SU-DHL-6 (cell line): ENCODE measurements around the gene KIF1C.

Experiments
- H2AFZ ChIP-seq: fragments of 200-600 bp; sonication (generic); 2 replicates; pipeline ENCODE4 v1.6.1; 2014; ENCODE audit warnings: low read depth, mild to moderate bottlenecking, moderate library complexity, mixed read lengths, antibody characterized with exemption, low read length; ENCODE audit not compliant: severe bottlenecking
- H3F3A ChIP-seq: fragments of 200-600 bp; shearing (Covaris generic); 2 replicates; pipeline ENCODE4 v1.6.0; 2016; ENCODE audit warnings: antibody characterized with exemption, mild to moderate bottlenecking; ENCODE audit not compliant: insufficient read depth
- H3K27ac ChIP-seq: fragments of 200-600 bp; sonication (generic); 2 replicates; pipeline ENCODE4 v1.5.1; 2016; ENCODE audit warnings: low read depth, mild to moderate bottlenecking, low read length, moderate library complexity, mixed read lengths
- H3K27me3 ChIP-seq: fragments of 200-600 bp; sonication (generic), shearing (Covaris generic); 2 replicates; pipeline ENCODE4 v1.6.0; 2014; ENCODE audit warnings: mild to moderate bottlenecking, low read length
- H3K36me3 ChIP-seq: fragments of 200-600 bp; sonication (generic); 2 replicates; pipeline ENCODE4 v1.6.1; 2014; ENCODE audit warnings: mild to moderate bottlenecking, low read length, mixed read lengths
- H3K4me2 ChIP-seq: fragments of 300-600, 200-600 bp; shearing (Covaris generic), sonication (generic); 2 replicates; pipeline ENCODE4 v1.6.0; 2014; ENCODE audit warnings: low read length, low read depth, mild to moderate bottlenecking; ENCODE audit not compliant: poor library complexity, severe bottlenecking
- H3K4me3 ChIP-seq: fragments of 200-600 bp; sonication (generic); 2 replicates; pipeline ENCODE4 v1.5.1; 2014; ENCODE audit warnings: antibody characterized with exemption, low read length, mild to moderate bottlenecking, mixed read lengths; ENCODE audit not compliant: insufficient read depth, poor library complexity, severe bottlenecking
- H3K79me2 ChIP-seq: fragments of 200-600 bp; sonication (generic); 2 replicates; pipeline ENCODE4 v1.6.1; 2014; ENCODE audit warnings: mild to moderate bottlenecking, low read length, moderate library complexity; ENCODE audit not compliant: insufficient read depth
- H3K9ac ChIP-seq: fragments of 200-600 bp; sonication (generic); 2 replicates; pipeline ENCODE4 v1.7.0; 2014; ENCODE audit warnings: mild to moderate bottlenecking, low read length
- H3K9me2 ChIP-seq: fragments of 200-600 bp; sonication (generic); replicated peaks from 2 replicates; pipeline ENCODE4 v1.6.1; 2014; ENCODE audit warnings: low read length; ENCODE audit not compliant: insufficient read depth
- H3K9me3 ChIP-seq: fragments of 200-600 bp; sonication (generic); 2 replicates; pipeline ENCODE4 v1.6.1; 2014; ENCODE audit warnings: low read length, mixed read lengths; ENCODE audit not compliant: insufficient read depth
- H4K20me1 ChIP-seq: fragments of 200-600 bp; sonication (generic); 2 replicates; pipeline ENCODE4 v1.6.1; 2014; ENCODE audit warnings: low read depth, mild to moderate bottlenecking, antibody characterized with exemption, low read length, moderate library complexity, mixed read lengths
- EZH2phosphoT487 ChIP-seq: fragments of 200-600 bp; sonication (generic), shearing (Covaris generic); conservative IDR thresholded peaks from 2 replicates; pipeline ENCODE4 v1.6.1; 2018; ENCODE audit warnings: mild to moderate bottlenecking, antibody characterized with exemption, low read length, moderate library complexity, mixed read lengths
- TF ChIP-seq, protein P1 (sequence below): fragments of 200-600 bp; sonication (generic); IDR thresholded peaks from one replicate; pipeline ENCODE4 v1.5.1; 2017; ENCODE audit warnings: antibody characterized with exemption, mild to moderate bottlenecking, low read length, moderate library complexity; ENCODE audit not compliant: insufficient read depth, poor library complexity, severe bottlenecking

The KIF1C gene

DNA sequence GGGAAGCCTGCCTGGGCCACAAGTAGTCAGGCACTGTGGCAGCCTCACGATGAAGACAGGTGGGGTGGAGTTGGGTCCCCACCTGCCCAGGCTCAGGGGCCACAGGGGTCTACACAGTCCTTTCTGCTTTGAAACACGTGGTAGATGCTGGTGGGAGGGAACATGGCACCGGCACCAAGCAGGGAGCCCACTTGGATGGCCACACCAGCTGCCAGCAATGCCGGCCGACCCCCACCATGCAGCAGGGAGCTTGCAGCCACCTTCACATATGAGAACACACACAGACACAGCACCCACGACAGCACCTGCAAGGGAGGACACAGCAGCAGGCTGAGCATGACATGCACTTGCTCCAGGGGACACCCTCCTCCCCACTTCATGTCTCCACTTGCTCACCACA, 35.1 kb downstream of the KIF1C start:
- no peak overlapping the region for H3K9ac ChIP-seq
- peaks cover 5% of the 10 kb centered on the region; the same call in 1 of the 2 replicates for H3F3A ChIP-seq
- no peaks in the 10 kb centered on the region for H3K27me3 ChIP-seq
- no peak overlapping the region for H2AFZ ChIP-seq
- no peak overlapping the region for H3K4me3 ChIP-seq
- no peaks in the 10 kb centered on the region for H4K20me1 ChIP-seq
- no peaks in the 10 kb centered on the region for H3K36me3 ChIP-seq
- no peaks in the 10 kb centered on the region for H3K9me2 ChIP-seq
- no peaks in the 10 kb centered on the region for H3K79me2 ChIP-seq
- no peak overlapping the region for H3K4me2 ChIP-seq
- no peaks in the 10 kb centered on the region for H3K9me3 ChIP-seq
- no peak overlapping the region for H3K27ac ChIP-seq
- TF ChIP-seq, protein P1, sequence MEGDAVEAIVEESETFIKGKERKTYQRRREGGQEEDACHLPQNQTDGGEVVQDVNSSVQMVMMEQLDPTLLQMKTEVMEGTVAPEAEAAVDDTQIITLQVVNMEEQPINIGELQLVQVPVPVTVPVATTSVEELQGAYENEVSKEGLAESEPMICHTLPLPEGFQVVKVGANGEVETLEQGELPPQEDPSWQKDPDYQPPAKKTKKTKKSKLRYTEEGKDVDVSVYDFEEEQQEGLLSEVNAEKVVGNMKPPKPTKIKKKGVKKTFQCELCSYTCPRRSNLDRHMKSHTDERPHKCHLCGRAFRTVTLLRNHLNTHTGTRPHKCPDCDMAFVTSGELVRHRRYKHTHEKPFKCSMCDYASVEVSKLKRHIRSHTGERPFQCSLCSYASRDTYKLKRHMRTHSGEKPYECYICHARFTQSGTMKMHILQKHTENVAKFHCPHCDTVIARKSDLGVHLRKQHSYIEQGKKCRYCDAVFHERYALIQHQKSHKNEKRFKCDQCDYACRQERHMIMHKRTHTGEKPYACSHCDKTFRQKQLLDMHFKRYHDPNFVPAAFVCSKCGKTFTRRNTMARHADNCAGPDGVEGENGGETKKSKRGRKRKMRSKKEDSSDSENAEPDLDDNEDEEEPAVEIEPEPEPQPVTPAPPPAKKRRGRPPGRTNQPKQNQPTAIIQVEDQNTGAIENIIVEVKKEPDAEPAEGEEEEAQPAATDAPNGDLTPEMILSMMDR = no peak
- no peak for TF ChIP-seq EZH2phosphoT487

DNA sequence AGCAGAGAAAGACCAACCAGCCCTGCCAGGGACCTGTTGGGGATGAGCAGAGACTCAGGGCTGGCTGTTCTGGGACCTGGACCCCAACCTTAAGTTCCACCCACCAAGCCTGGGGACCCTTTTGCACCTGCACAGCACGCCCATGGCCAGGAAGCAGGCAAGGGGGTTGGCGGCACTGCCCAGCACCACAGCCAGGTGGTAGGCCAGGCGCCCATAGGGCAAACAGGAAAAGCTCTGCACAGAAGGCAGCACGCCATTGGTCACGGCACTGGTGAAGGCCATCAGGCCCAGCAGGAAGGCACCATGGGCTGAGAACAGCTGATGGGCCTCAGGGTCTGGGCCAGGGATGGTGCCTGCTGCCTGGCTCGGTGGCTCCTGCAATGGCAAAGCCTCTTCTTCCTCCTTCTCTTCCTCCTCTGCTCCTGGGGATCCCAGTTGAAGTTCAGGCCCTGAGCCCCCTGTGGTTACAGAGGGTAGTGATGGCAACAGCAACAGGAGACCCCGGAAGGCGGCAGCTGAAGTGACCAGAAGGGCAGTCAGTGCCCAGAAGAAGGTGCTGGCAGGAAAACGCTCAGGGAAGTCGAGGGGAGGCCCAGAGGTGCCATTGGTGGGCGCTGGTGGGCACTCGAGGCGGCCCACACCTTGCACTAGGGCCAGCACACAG, 35.7 kb downstream of the KIF1C start:
- no peak overlapping the region for H2AFZ ChIP-seq
- no peak overlapping the region for H3K4me3 ChIP-seq
- no peak for TF ChIP-seq EZH2phosphoT487
- TF ChIP-seq, protein P1 = no peak
- no peaks in the 10 kb centered on the region for H3K9me2 ChIP-seq
- no peak overlapping the region for H3K27ac ChIP-seq
- no peak overlapping the region for H3K9ac ChIP-seq
- H3F3A ChIP-seq = peaks cover 5% of the 10 kb centered on the region; the same call in 1 of the 2 replicates
- H3K4me2 ChIP-seq = no peak overlapping the region
- no peaks in the 10 kb centered on the region for H3K9me3 ChIP-seq
- H3K27me3 ChIP-seq = no peaks in the 10 kb centered on the region
- no peaks in the 10 kb centered on the region for H4K20me1 ChIP-seq
- no peaks in the 10 kb centered on the region for H3K79me2 ChIP-seq
- H3K36me3 ChIP-seq = no peaks in the 10 kb centered on the region

DNA sequence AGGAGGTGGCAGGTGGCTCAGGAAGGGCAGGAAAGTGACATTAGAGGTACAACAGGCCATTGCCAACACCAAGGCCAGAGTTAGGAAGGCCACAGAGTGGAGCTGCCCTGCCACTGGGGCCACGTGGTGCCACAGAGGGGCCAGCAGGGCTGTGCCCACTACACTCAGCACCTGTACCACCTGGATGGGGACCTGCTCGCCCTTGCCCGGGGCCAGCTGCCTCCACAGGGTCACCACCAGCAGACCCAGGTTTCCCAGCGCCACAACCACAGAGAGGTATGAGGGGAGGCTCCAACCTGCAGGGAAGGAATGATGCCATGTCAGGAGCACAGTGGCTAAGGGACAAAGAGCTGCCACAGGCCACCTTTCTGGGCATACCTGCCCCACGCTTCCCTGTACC, 36.3 kb downstream of the KIF1C start:
- no peaks in the 10 kb centered on the region for H3K79me2 ChIP-seq
- no peak overlapping the region for H3K4me2 ChIP-seq
- no peak overlapping the region for H3K4me3 ChIP-seq
- H2AFZ ChIP-seq = no peak overlapping the region
- H3K9me3 ChIP-seq = no peaks in the 10 kb centered on the region
- H3F3A ChIP-seq = peaks cover 5% of the 10 kb centered on the region; the same call in 1 of the 2 replicates
- TF ChIP-seq, protein P1 = no peak
- TF ChIP-seq EZH2phosphoT487 = no peak
- no peaks in the 10 kb centered on the region for H3K9me2 ChIP-seq
- H3K9ac ChIP-seq = no peak overlapping the region
- no peaks in the 10 kb centered on the region for H3K36me3 ChIP-seq
- no peaks in the 10 kb centered on the region for H3K27me3 ChIP-seq
- H3K27ac ChIP-seq = no peak overlapping the region
- H4K20me1 ChIP-seq = no peaks in the 10 kb centered on the region
